ENCODE results near the gene CERCAM. TPM values are rescaled to one million over a fixed set of nuclear protein-coding genes. Genes with fewer than 3 reads are reported as not detected.

Gene CERCAM
- total RNA-seq, 1 donor from 2014 or later: 14.0 TPM

DNA sequence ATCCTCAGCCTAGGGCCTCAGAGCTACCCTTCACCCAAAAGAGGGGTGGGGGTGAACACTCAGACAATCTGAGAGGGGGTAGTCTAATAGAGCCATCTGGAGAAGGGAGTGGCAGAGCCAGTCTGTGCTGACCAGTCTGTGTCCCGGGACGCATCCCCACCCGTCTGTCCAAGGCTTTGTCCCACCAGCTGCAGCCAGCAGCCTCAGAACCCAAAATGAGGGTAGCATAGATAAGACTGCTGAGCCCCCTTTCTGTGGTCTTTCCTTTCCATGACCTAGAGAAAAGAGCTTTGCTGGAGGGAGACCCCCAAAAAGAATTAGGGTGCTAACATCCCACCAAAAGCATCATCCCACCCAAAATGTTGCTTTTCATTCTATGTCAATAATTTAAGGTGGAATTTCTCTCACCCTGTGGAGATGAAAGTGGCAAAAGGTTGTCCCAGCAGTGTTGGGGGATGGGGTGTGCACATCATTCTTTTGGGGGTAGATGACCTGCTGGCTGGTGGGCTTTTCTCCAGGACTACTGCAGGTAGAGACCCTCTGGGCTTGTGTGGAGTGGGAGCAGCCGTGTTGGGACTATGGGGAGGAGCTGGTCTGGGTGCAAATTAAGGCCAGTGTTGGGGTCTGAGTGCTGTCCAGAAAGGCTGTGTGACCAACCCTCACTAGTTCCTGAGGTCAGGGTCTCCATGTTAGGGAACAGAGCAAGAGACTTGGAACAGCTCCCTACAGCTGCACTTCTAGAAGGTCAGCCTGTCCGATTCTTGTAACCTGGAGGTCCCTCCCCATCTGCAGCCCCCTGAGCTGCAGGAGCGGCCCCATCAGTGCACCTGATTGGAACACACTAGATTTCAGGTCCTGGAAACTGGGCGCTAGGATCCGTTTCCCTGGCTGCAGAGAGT, 29.6 kb upstream of the CERCAM start:
- no peak overlapping the region for H3K4me3 ChIP-seq
- H3K27ac ChIP-seq: no peak overlapping the region
- H3K4me1 ChIP-seq: no peaks in the 10 kb centered on the region
- DNase-seq: no peak
- intact Hi-C loops (cut with DNase I): no loop called here
- TF ChIP-seq, protein P1, sequence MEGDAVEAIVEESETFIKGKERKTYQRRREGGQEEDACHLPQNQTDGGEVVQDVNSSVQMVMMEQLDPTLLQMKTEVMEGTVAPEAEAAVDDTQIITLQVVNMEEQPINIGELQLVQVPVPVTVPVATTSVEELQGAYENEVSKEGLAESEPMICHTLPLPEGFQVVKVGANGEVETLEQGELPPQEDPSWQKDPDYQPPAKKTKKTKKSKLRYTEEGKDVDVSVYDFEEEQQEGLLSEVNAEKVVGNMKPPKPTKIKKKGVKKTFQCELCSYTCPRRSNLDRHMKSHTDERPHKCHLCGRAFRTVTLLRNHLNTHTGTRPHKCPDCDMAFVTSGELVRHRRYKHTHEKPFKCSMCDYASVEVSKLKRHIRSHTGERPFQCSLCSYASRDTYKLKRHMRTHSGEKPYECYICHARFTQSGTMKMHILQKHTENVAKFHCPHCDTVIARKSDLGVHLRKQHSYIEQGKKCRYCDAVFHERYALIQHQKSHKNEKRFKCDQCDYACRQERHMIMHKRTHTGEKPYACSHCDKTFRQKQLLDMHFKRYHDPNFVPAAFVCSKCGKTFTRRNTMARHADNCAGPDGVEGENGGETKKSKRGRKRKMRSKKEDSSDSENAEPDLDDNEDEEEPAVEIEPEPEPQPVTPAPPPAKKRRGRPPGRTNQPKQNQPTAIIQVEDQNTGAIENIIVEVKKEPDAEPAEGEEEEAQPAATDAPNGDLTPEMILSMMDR (IDR thresholded peaks at IDR 0.05): no peak
- H3K27me3 ChIP-seq: no peaks in the 10 kb centered on the region
- H3K36me3 ChIP-seq: peaks cover 44% of the 10 kb centered on the region
- no peak for ATAC-seq
- no peaks in the 10 kb centered on the region for H3K9me3 ChIP-seq

DNA sequence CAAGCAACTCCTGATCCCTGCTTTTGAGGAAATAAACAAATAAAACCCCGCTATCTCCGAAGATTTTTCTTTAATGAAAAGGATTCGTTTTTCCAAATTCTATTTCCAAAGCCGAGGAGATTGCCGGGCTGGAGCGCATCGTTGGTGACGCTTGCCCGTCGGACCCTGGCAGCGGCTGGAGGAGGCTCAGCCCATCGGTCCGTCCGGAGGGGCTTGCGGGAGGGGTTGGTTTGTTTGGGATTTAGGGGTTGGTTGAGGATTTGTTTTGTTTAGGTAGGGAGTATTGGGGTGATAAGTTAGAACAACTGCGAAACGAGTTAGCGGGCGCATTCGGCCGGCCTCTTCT, 28.7 kb upstream of the CERCAM start:
- peaks cover 36% of the 10 kb centered on the region for H3K36me3 ChIP-seq
- DNase-seq (no peak), ATAC-seq (no peak)

DNA sequence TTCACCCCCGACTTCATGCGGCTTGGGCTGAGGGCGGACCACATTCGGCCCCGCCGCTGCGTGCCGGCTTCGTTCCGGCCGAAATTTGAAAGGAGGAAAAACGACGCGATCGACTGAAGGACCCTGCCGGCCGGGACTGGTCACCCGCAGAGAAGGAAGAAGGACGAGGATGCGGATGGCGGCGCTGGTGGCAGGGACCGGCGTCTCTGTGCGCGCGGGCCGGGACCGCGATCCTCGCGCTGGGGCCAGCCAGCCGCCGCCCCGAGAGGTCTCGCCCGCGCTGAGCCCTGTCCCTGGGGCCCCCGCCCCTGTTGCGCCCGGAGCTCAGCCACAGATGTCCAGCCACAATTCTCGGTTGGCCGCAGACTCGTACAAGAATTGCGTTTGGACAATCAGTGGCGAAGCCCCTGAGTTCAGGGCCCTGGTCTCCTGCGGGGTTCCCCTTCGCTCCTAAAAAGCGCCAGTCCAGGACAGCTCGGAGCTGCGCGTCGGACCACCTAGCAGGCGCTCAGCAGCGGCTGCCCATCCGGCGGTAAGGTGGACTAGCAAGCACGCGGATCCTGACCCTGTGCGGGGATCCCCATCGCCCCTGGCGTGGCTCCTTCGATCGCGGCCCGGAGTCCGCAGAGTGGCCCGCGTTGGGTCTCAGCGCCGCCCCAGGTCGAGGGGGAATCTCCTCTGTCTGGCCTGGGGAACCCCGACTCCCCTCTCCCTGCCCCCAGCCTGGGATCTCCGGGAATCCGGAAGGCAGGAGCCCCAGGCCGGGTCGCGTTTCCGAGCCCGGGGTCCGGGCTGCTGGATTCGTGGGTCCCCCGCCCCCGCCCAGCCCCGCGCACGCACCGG, 28.1 kb upstream of the CERCAM start:
- H3K9me3 ChIP-seq: no peaks in the 10 kb centered on the region
- DNase-seq (no peak), ATAC-seq (no peak)
- H3K27ac ChIP-seq: no peak overlapping the region
- H3K36me3 ChIP-seq: peaks cover 31% of the 10 kb centered on the region
- TF ChIP-seq, protein P1 (IDR thresholded peaks at IDR 0.05): no peak
- intact Hi-C loops (cut with DNase I): no loop called here
- H3K4me3 ChIP-seq: no peak overlapping the region
- H3K27me3 ChIP-seq: no peaks in the 10 kb centered on the region
- H3K4me1 ChIP-seq: peaks cover 4% of the 10 kb centered on the region

More for the DNA sequence above, 28.7 kb upstream of the CERCAM start:
- Histone ChIP-seq H3K27ac (no peak overlapping the region), H3K4me3 (no peak overlapping the region), H3K9me3 (no peaks in the 10 kb centered on the region), H3K4me1 (peaks cover 3% of the 10 kb centered on the region), H3K27me3 (no peaks in the 10 kb centered on the region)
- intact Hi-C loops (cut with DNase I): no loop called here
- TF ChIP-seq, protein P1 (IDR thresholded peaks at IDR 0.05): no peak

DNA sequence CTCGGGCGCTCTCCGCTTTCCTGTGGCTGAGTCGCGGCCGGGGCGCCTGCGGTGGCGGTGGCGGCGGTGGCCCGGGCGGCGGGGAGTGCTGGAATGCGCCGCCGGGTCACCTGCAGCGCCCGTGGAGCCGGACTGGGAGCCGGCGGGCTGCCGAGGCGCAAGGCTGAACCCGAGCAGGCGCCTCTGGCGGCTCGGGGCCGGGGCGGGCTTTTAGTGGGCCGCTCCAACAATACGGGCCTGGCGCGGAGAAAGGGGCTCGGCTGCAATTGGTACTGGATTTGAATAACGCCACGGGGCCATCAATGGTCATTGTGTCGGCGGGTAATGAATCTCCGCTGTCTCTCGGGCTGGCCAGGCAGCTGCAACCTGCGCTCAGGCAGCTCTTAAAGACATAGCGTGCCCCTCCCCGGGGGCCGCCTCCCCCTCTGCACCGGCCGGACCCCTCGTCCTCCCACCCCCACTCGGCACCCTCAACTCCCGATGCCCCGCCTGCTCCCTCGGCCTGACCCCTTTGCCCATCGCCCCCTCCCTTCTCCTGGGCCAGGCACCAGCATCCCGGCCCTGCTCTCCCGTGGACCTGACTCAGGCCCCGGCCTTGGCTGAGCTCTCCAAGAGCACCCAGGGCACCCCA, 27.4 kb upstream of the CERCAM start:
- intact Hi-C loops (cut with DNase I): no loop called here

DNA sequence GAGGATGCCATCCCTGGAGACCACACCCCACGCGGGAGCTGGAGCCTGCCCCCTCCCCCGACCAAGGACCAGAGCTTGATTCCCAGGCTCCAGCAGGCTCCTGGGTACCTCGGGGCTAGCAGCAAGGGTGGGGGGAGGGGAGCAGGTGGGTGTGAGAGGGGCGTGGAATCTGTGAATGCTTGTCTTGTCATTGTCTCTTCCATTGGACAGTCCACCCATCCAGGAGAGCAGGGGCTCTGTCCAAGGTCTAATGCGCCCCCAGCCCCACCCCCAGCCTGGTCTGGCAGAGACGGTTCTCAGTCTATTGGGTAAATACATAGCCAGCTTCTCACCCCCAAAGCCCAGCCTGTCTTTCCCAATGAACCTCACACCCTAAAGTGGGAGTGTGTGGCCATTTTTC, 26.7 kb upstream of the CERCAM start:
- peaks cover 4% of the 10 kb centered on the region for H3K4me1 ChIP-seq
- H3K4me3 ChIP-seq: no peak overlapping the region
- no peaks in the 10 kb centered on the region for H3K27me3 ChIP-seq
- DNase-seq: no peak
- H3K36me3 ChIP-seq: peaks cover 16% of the 10 kb centered on the region
- TF ChIP-seq, protein P1 (IDR thresholded peaks at IDR 0.05): no peak
- no peak for ATAC-seq
- H3K9me3 ChIP-seq: no peaks in the 10 kb centered on the region
- intact Hi-C loops (cut with DNase I): no loop called here
- H3K27ac ChIP-seq: no peak overlapping the region

More for the DNA sequence above, 27.4 kb upstream of the CERCAM start:
- peaks cover 23% of the 10 kb centered on the region for H3K36me3 ChIP-seq
- no peak overlapping the region for H3K4me3 ChIP-seq
- TF ChIP-seq, protein P1 (IDR thresholded peaks at IDR 0.05): no peak
- peaks cover 4% of the 10 kb centered on the region for H3K4me1 ChIP-seq
- H3K27me3 ChIP-seq: no peaks in the 10 kb centered on the region
- DNase-seq (no peak), ATAC-seq (no peak)
- no peaks in the 10 kb centered on the region for H3K9me3 ChIP-seq
- H3K27ac ChIP-seq: no peak overlapping the region

Data from upper lobe of right lung (tissue), 1 donor.